Measurements from ENCODE around the gene BCR. TPM values are rescaled to one million over a fixed set of nuclear protein-coding genes. Genes with fewer than 3 reads are reported as not detected.

Gene BCR
- total and polyA plus RNA-seq, 2 of the 13 experiments (the other 11 are each of a cell fraction or from before 2014, with no cell fraction given) = 19.9 to 33.6 TPM

- Histone ChIP-seq H3K4me1 (ENCODE audit: insufficient read depth, low read length) (peaks cover 27% of the 10 kb centered on the region), H3K4me3 (replicated peaks in 1 of 3; ENCODE audit: insufficient read depth in 1 of 3, low read depth in 2 of 3, low read length in 3 of 3) (no peak overlapping the region), H3K9me3 (ENCODE audit: low read length) (no peaks in the 10 kb centered on the region), H3K36me3 (replicated peaks in 1 of 2; ENCODE audit: control insufficient read depth in 1 of 2, insufficient read depth in 2 of 2, low read length in 2 of 2) (peaks cover 0 to 16% of the 10 kb centered on the region in 2 experiments; a peak in 3 of 5 replicates), H3K4me2 (ENCODE audit: low read depth, low read length) (no peak overlapping the region), H3K27ac (ENCODE audit: extremely low read length, insufficient read depth, low read length) (no peak overlapping the region), H3K27me3 (ENCODE audit: control insufficient read depth in 1 of 2, insufficient read depth in 2 of 2, low read length in 2 of 2) (no peaks in the 10 kb centered on the region), H4K20me1 (ENCODE audit: insufficient read depth, low read length) (peaks cover 5% of the 10 kb centered on the region; the same call in 1 of the 2 replicates), H2AFZ (ENCODE audit: low read length) (no peak overlapping the region), H3K79me2 (ENCODE audit: insufficient read depth, low read length) (peaks cover 87% of the 10 kb centered on the region), H3K9ac (ENCODE audit: insufficient read depth, low read depth, low read length) (no peak overlapping the region)
- no peak for ATAC-seq
- WGBS (ENCODE audit: low lambda C conversion rate) = 95% methylated on average over 10 of the region's 10 CpGs
- CTCF ChIA-PET (ENCODE audit: low intra/inter-chr PET ratio, low total read pairs) = no interaction called here
- no TSS peak for BruUV-seq (replicated peaks)
- intact Hi-C loops (cut with micrococcal nuclease; ENCODE audit: unreplicated experiment) (no loop called here), in situ Hi-C loops (cut with HindIII; ENCODE audit: extremely low pct_ligation_motif_present, low pct_unique_long_range_greater_than_20kb) (no loop called here)
- FAIRE-seq = no peak
- DNase-seq (ENCODE audit: low spot score) = no peak
- POLR2A ChIA-PET = no interaction called here
- TF ChIP-seq NFRKB (IDR thresholded peaks at IDR 0.05) = no peak
- TF ChIP-seq PHF21A (CRISPR knock-in tag; IDR thresholded peaks at IDR 0.05) = no peak
- TF ChIP-seq SNAPC2 (CRISPR knock-in tag; IDR thresholded peaks at IDR 0.05) = no peak
- TF ChIP-seq SAP130 (CRISPR knock-in tag; IDR thresholded peaks at IDR 0.05; ENCODE audit: low read depth) = no peak
Measured at GRCh38 chr22:23230348-23231068, 50.2 kb downstream of the BCR start.

DNA sequence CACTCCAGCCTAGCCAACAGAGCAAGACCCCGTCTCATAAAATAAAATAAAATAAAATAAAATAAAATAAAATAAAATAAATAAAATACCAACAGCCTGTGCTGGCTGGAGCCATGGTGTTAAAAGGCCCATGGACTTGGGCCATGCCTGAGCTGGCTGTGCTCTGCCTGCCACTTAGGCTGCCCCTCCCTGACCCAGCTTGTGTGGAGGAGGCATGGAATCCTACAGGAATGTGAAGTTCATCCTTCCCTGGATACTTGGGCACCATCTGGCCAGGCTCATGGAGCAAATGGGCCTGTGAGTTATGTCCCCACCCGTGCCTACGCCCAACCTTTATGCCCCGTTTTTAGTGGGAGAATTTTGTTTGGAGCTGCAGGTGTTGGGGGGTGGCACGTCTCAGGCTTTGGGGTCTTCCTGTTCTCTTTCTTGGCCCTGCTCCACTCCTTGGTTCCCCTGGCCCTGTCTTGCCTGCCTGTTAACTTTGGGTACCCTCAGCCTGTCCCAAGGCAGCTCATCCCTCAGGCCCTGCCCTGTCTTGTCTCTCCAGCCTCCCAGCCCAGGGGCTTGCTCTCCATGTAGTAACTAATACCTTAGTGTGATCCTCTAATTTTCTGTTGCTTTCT, 51.3 kb downstream of the BCR start:
- ChIA-PET CTCF (ENCODE audit: low intra/inter-chr PET ratio, low total read pairs) (no interaction called here), POLR2A (no interaction called here)
- H3K27ac ChIP-seq (ENCODE audit: extremely low read length, insufficient read depth, low read length) = no peak overlapping the region
- H2AFZ ChIP-seq (ENCODE audit: low read length) = no peak overlapping the region
- no peak overlapping the region for H3K9ac ChIP-seq (ENCODE audit: insufficient read depth, low read depth, low read length)
- no peak for ATAC-seq
- no peak for DNase-seq (ENCODE audit: low spot score)
- H3K4me3 ChIP-seq (replicated peaks in 1 of 3; ENCODE audit: insufficient read depth in 1 of 3, low read depth in 2 of 3, low read length in 3 of 3) = no peak overlapping the region
- H3K4me2 ChIP-seq (ENCODE audit: low read depth, low read length) = no peak overlapping the region
- 0 out of 2 replicates have a peak, but pooled peaks cover 3% of the 10 kb centered on the region for H4K20me1 ChIP-seq (ENCODE audit: insufficient read depth, low read length)
- no TSS peak for BruUV-seq (replicated peaks)
- no peaks in the 10 kb centered on the region for H3K9me3 ChIP-seq (ENCODE audit: low read length)
- peaks cover 27% of the 10 kb centered on the region for H3K4me1 ChIP-seq (ENCODE audit: insufficient read depth, low read length)
- no peak for FAIRE-seq
- H3K27me3 ChIP-seq (ENCODE audit: control insufficient read depth in 1 of 2, insufficient read depth in 2 of 2, low read length in 2 of 2) = no peaks in the 10 kb centered on the region
- in situ Hi-C loops (cut with HindIII; ENCODE audit: extremely low pct_ligation_motif_present, low pct_unique_long_range_greater_than_20kb) (no loop called here), intact Hi-C loops (cut with micrococcal nuclease; ENCODE audit: unreplicated experiment) (no loop called here)
- over 99% methylated on average over 5 of the region's 5 CpGs for WGBS (ENCODE audit: low lambda C conversion rate)
- peaks cover 86% of the 10 kb centered on the region for H3K79me2 ChIP-seq (ENCODE audit: insufficient read depth, low read length)
- peaks cover under 1 to 27% of the 10 kb centered on the region in 2 experiments; a peak in 3 of 5 replicates for H3K36me3 ChIP-seq (replicated peaks in 1 of 2; ENCODE audit: control insufficient read depth in 1 of 2, insufficient read depth in 2 of 2, low read length in 2 of 2)
- TF ChIP-seq ELF1 (CRISPR knock-in tag; IDR thresholded peaks at IDR 0.05) = no peak
- no peak for TF ChIP-seq RBM22 (optimal IDR thresholded peaks at IDR 0.05; ENCODE audit: low read length)
- TF ChIP-seq, protein P1, sequence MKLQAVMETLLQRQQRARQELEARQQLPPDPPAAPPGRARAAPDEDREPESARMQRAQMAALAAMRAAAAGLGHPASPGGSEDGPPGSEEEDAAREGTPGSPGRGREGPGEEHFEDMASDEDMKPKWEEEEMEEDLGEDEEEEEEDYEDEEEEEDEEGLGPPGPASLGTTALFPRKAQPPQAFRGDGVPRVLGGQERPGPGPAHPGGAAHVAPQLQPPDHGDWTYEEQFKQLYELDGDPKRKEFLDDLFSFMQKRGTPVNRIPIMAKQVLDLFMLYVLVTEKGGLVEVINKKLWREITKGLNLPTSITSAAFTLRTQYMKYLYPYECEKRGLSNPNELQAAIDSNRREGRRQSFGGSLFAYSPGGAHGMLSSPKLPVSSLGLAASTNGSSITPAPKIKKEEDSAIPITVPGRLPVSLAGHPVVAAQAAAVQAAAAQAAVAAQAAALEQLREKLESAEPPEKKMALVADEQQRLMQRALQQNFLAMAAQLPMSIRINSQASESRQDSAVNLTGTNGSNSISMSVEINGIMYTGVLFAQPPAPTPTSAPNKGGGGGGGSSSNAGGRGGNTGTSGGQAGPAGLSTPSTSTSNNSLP (IDR thresholded peaks at IDR 0.05; ENCODE audit: low read depth, low read length) = no peak
- TF ChIP-seq FOXM1 (CRISPR knock-in tag; IDR thresholded peaks at IDR 0.05) = no peak
- no peak for TF ChIP-seq FOXA1 (IDR thresholded peaks at IDR 0.05)
- TF ChIP-seq FOXA1 (CRISPR knock-in tag; IDR thresholded peaks at IDR 0.05) = no peak
- no peak for TF ChIP-seq GLI4 (CRISPR knock-in tag; IDR thresholded peaks at IDR 0.05; ENCODE audit: borderline replicate concordance)
- no peak for TF ChIP-seq EZH2 (conservative IDR thresholded peaks at IDR 0.05; ENCODE audit: low read depth, low read length)
- TF ChIP-seq REST (IDR thresholded peaks at IDR 0.05; ENCODE audit: borderline replicate concordance in 1 of 2, low read depth in 1 of 2, low read length in 2 of 2) = no peak
- TF ChIP-seq SSRP1 (CRISPR knock-in tag; IDR thresholded peaks at IDR 0.05) = no peak
